Measurements from ENCODE around the gene EIF3F. TPM values are rescaled to one million over a fixed set of nuclear protein-coding genes. Genes with fewer than 3 reads are reported as not detected.
A peak's percentile ranks its signal among the peaks of the same experiment; 100 is the strongest.

Gene EIF3F
- total RNA-seq, 1 donor from 2014 or later: 319 TPM

GRCh38 chr11:7955191-7955590 is 31.9 kb upstream of the EIF3F start:
- Histone ChIP-seq H3K4me1 (no peaks in the 10 kb centered on the region), H3K27ac (no peak overlapping the region), H3K36me3 (no peaks in the 10 kb centered on the region), H3K4me3 (no peak overlapping the region), H3K27me3 (no peaks in the 10 kb centered on the region), H3K9me3 (no peaks in the 10 kb centered on the region)
- intact Hi-C loops (cut with DNase I): no loop called here
- DNase-seq (ENCODE audit: low spot score in 2 of 2): no peak
- TF ChIP-seq CTCF (IDR thresholded peaks at IDR 0.05): no peak

- no peaks in the 10 kb centered on the region for H3K36me3 ChIP-seq
- H3K9me3 ChIP-seq: no peaks in the 10 kb centered on the region
- H3K4me3 ChIP-seq: no peak overlapping the region
- intact Hi-C loops (cut with DNase I): no loop called here
- no peaks in the 10 kb centered on the region for H3K27me3 ChIP-seq
- TF ChIP-seq CTCF (IDR thresholded peaks at IDR 0.05): no peak
- no peaks in the 10 kb centered on the region for H3K4me1 ChIP-seq
- DNase-seq (ENCODE audit: low spot score in 2 of 2): no peak
- H3K27ac ChIP-seq: peak overlapping the region; percentile 15 to 63
Observed at GRCh38 chr11:7964261-7964660, 22.9 kb upstream of the EIF3F start.

- Histone ChIP-seq H3K36me3 (no peaks in the 10 kb centered on the region), H3K9me3 (no peaks in the 10 kb centered on the region), H3K4me3 (no peak overlapping the region), H3K27ac (peak overlapping the region; percentile 15 to 63), H3K27me3 (no peaks in the 10 kb centered on the region), H3K4me1 (no peaks in the 10 kb centered on the region)
- no peak for DNase-seq (ENCODE audit: low spot score in 2 of 2)
- intact Hi-C loops (cut with DNase I): no loop called here
- no peak for TF ChIP-seq CTCF (IDR thresholded peaks at IDR 0.05)
Observed at GRCh38 chr11:7964873-7965272, 22.3 kb upstream of the EIF3F start.

- Histone ChIP-seq H3K36me3 (no peaks in the 10 kb centered on the region), H3K27me3 (no peaks in the 10 kb centered on the region), H3K9me3 (no peaks in the 10 kb centered on the region), H3K27ac (peak within 1 kb of the TSS; percentile 15 to 63), H3K4me3 (no peak within 1 kb of the TSS), H3K4me1 (no peaks in the 10 kb centered on the region)
- intact Hi-C loops (cut with DNase I): no loop called here
- no peak for TF ChIP-seq CTCF (IDR thresholded peaks at IDR 0.05)
- DNase-seq (ENCODE audit: low spot score in 2 of 2): no peak
Observed at GRCh38 chr11:7965386-7965785, 21.8 kb upstream of the EIF3F start, which contains the start of gene NLRP10. Gene NLRP10 (minus strand): TSS chr11:7965447. CDS start chr11:7963495, 1,952 bp downstream.

GRCh38 chr11:7967097-7967496 is 20.0 kb upstream of the EIF3F start:
- intact Hi-C loops (cut with DNase I): no loop called here
- Histone ChIP-seq H3K4me1 (no peaks in the 10 kb centered on the region), H3K36me3 (no peaks in the 10 kb centered on the region), H3K27ac (no peak overlapping the region), H3K4me3 (no peak overlapping the region), H3K27me3 (no peaks in the 10 kb centered on the region), H3K9me3 (no peaks in the 10 kb centered on the region)
- DNase-seq (ENCODE audit: low spot score in 2 of 2): no peak
- TF ChIP-seq CTCF (IDR thresholded peaks at IDR 0.05): no peak

GRCh38 chr11:7967826-7968225 is 19.3 kb upstream of the EIF3F start:
- Histone ChIP-seq H3K36me3 (no peaks in the 10 kb centered on the region), H3K9me3 (no peaks in the 10 kb centered on the region), H3K4me3 (no peak overlapping the region), H3K27ac (no peak overlapping the region), H3K27me3 (no peaks in the 10 kb centered on the region), H3K4me1 (no peaks in the 10 kb centered on the region)
- no peak for DNase-seq (ENCODE audit: low spot score in 2 of 2)
- intact Hi-C loops (cut with DNase I): no loop called here
- TF ChIP-seq CTCF (IDR thresholded peaks at IDR 0.05): no peak

All from ascending aorta (tissue), 2 donors.